Measurements from ENCODE around the gene EPB41L2. TPM values are rescaled to one million over a fixed set of nuclear protein-coding genes. Genes with fewer than 3 reads are reported as not detected.

Gene EPB41L2
- total and polyA plus RNA-seq, 2 experiments from 2014 or later: 76.2 to 91.7 TPM

DNA sequence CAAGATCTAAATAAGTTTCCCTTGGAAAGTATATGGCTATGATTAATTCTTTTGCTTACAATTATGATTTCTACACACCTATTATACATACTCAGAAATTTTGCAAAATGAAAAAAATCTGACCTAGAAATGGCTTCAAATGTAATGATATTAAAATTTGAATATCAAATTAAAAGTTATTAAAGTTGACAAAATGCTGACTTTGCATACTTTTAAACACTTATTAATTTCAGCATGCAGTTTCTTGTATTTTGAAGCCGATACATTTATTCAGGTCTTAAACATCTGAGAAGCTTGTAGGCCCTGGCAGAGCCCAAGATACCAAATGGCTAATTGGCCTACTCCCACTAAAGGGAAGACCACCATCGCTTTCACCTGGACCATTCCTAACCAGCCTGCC lies 176.1 kb downstream of the EPB41L2 start (continued):
- TF ChIP-seq, protein P1, sequence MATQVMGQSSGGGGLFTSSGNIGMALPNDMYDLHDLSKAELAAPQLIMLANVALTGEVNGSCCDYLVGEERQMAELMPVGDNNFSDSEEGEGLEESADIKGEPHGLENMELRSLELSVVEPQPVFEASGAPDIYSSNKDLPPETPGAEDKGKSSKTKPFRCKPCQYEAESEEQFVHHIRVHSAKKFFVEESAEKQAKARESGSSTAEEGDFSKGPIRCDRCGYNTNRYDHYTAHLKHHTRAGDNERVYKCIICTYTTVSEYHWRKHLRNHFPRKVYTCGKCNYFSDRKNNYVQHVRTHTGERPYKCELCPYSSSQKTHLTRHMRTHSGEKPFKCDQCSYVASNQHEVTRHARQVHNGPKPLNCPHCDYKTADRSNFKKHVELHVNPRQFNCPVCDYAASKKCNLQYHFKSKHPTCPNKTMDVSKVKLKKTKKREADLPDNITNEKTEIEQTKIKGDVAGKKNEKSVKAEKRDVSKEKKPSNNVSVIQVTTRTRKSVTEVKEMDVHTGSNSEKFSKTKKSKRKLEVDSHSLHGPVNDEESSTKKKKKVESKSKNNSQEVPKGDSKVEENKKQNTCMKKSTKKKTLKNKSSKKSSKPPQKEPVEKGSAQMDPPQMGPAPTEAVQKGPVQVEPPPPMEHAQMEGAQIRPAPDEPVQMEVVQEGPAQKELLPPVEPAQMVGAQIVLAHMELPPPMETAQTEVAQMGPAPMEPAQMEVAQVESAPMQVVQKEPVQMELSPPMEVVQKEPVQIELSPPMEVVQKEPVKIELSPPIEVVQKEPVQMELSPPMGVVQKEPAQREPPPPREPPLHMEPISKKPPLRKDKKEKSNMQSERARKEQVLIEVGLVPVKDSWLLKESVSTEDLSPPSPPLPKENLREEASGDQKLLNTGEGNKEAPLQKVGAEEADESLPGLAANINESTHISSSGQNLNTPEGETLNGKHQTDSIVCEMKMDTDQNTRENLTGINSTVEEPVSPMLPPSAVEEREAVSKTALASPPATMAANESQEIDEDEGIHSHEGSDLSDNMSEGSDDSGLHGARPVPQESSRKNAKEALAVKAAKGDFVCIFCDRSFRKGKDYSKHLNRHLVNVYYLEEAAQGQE (IDR thresholded peaks at IDR 0.05; ENCODE audit: unreplicated experiment): no peak
- no peak for TF ChIP-seq CREB1 (CRISPR knock-in tag; IDR thresholded peaks at IDR 0.05; ENCODE audit: low read depth)

DNA sequence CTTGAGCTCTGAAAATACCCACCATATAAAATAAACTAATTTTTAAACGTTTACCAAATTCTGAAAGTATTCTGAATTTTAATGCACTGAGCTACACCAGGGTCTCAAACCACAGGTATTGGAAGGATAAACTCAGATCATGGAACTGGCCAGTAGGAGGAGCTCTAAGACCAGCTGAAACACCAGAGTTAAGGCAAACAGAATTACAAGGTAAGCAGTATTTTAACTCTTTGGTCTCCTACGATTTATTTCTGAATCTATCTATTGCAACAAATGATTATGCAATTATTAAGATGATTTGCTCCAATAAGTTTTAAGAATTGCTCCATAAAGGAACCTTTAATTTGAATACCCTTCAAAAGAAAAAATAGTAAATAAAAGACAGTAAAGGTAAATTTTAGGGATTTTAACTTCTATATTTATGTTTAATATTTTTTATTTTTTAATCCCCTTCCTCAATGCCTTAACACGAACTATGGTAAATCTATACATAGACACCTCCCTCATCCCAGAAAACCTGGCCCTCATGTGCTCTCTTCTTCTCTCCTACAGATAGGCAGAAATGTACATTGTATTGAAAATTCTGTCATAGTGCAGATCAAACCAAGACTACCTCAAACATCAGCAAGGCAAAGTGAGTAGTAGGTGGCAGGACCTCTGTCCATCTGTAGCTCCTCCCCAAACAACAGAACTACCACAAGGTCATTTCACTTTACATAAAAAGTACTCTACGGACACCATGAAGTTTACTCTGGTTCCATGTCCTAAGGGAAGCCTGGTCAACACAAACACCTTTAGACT lies 177.5 kb downstream of the EPB41L2 start:
- Mint-ChIP-seq H3K4me1 (peaks cover 2% of the 10 kb centered on the region; the same call in 1 of the 3 replicates), H3K27ac (0 out of 2 replicates have a peak overlapping the region, but pooled peaks have one; percentile 15), H3K4me3 (no peak overlapping the region), H3K27me3 (ENCODE audit: insufficient read depth, low read depth, poor library complexity) (peaks cover 4% of the 10 kb centered on the region), H3K36me3 (ENCODE audit: low read depth) (peaks cover 10% of the 10 kb centered on the region), H3K9me3 (no peaks in the 10 kb centered on the region)
- no peaks in the 10 kb centered on the region for H3K79me2 ChIP-seq (replicated peaks; ENCODE audit: insufficient read depth)
- no peaks in the 10 kb centered on the region for H3K4me1 ChIP-seq (ENCODE audit: insufficient read depth)
- DNase-seq (ENCODE audit: low spot score): peak; percentile 88
- no peak overlapping the region for H3K4me2 ChIP-seq
- no peak overlapping the region for H3K27ac ChIP-seq (ENCODE audit: low read depth)
- no peaks in the 10 kb centered on the region for H3F3A ChIP-seq (replicated peaks; ENCODE audit: low read depth)
- no peaks in the 10 kb centered on the region for H3K9me2 ChIP-seq (ENCODE audit: insufficient read depth)
- H2AFZ ChIP-seq: no peak overlapping the region
- no peaks in the 10 kb centered on the region for H3K27me3 ChIP-seq (ENCODE audit: insufficient read depth)
- H4K20me1 ChIP-seq (replicated peaks; ENCODE audit: insufficient read depth): no peaks in the 10 kb centered on the region
- peak; percentile 92 for ATAC-seq
- no peaks in the 10 kb centered on the region for H3K36me3 ChIP-seq (ENCODE audit: insufficient read depth)
- no peak overlapping the region for H3K4me3 ChIP-seq
- TF ChIP-seq NANOG (IDR thresholded peaks at IDR 0.05; ENCODE audit: borderline replicate concordance): no peak
- TF ChIP-seq, protein P2, sequence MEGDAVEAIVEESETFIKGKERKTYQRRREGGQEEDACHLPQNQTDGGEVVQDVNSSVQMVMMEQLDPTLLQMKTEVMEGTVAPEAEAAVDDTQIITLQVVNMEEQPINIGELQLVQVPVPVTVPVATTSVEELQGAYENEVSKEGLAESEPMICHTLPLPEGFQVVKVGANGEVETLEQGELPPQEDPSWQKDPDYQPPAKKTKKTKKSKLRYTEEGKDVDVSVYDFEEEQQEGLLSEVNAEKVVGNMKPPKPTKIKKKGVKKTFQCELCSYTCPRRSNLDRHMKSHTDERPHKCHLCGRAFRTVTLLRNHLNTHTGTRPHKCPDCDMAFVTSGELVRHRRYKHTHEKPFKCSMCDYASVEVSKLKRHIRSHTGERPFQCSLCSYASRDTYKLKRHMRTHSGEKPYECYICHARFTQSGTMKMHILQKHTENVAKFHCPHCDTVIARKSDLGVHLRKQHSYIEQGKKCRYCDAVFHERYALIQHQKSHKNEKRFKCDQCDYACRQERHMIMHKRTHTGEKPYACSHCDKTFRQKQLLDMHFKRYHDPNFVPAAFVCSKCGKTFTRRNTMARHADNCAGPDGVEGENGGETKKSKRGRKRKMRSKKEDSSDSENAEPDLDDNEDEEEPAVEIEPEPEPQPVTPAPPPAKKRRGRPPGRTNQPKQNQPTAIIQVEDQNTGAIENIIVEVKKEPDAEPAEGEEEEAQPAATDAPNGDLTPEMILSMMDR (conservative IDR thresholded peaks at IDR 0.05; ENCODE audit: low read depth in 2 of 2): peak; percentile 98 to 99

DNA sequence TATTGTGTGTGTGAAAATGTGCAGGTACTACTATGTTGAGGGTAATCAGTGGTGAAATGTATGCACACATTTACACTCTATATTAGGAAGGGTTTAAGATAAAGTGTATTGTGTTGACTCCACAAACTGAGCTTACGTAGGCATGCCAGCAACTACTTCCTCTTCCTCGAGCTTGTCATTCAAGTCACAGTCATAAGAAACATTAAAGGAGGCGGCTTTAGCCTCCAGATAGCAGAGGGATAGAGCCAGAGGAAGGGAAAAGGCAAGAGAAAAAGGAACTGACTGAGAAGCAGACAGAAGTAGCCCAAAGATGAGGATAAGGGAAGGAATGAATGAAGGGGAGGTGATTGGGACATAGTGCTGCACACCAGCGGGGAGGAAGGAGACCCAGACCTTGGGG lies 180.7 kb downstream of the EPB41L2 start:
- no peaks in the 10 kb centered on the region for H3K79me2 ChIP-seq (replicated peaks; ENCODE audit: insufficient read depth)
- H3K9me2 ChIP-seq (ENCODE audit: insufficient read depth): no peaks in the 10 kb centered on the region
- H4K20me1 ChIP-seq (replicated peaks; ENCODE audit: insufficient read depth): no peaks in the 10 kb centered on the region
- DNase-seq (ENCODE audit: low spot score): no peak
- no peak overlapping the region for H3K27ac ChIP-seq (ENCODE audit: low read depth)
- H3K4me3 ChIP-seq: no peak overlapping the region
- H3K36me3 ChIP-seq (ENCODE audit: insufficient read depth): no peaks in the 10 kb centered on the region
- peaks cover 2% of the 10 kb centered on the region; the same call in 1 of the 3 replicates for H3K4me1 Mint-ChIP-seq
- H3K4me2 ChIP-seq: no peak overlapping the region
- no peak for ATAC-seq
- H3F3A ChIP-seq (replicated peaks; ENCODE audit: low read depth): no peaks in the 10 kb centered on the region
- no peaks in the 10 kb centered on the region for H3K9me3 Mint-ChIP-seq
- peaks cover under 1% of the 10 kb centered on the region for H3K27me3 Mint-ChIP-seq (ENCODE audit: insufficient read depth, low read depth, poor library complexity)
- H2AFZ ChIP-seq: no peak overlapping the region
- H3K4me1 ChIP-seq (ENCODE audit: insufficient read depth): no peaks in the 10 kb centered on the region; the same call in 1 of the 2 replicates
- no peak overlapping the region for H3K4me3 Mint-ChIP-seq
- H3K27ac Mint-ChIP-seq: no peak overlapping the region
- H3K36me3 Mint-ChIP-seq (ENCODE audit: low read depth): peaks cover 3% of the 10 kb centered on the region; the same call in 2 of the 3 replicates
- no peaks in the 10 kb centered on the region for H3K27me3 ChIP-seq (ENCODE audit: insufficient read depth)
- TF ChIP-seq STAT1 (IDR thresholded peaks at IDR 0.05; ENCODE audit: unreplicated experiment): no peak
- no peak for TF ChIP-seq JUNB (IDR thresholded peaks at IDR 0.05; ENCODE audit: unreplicated experiment)
- no peak for TF ChIP-seq ZNF114 (CRISPR knock-in tag; IDR thresholded peaks at IDR 0.05)
- TF ChIP-seq POLR2AphosphoS5 (IDR thresholded peaks at IDR 0.05; ENCODE audit: low read depth): no peak
- TF ChIP-seq, protein P2 (conservative IDR thresholded peaks at IDR 0.05; ENCODE audit: low read depth in 2 of 2): no peak
- TF ChIP-seq, protein P1 (IDR thresholded peaks at IDR 0.05; ENCODE audit: unreplicated experiment): no peak
- no peak for TF ChIP-seq NANOG (IDR thresholded peaks at IDR 0.05; ENCODE audit: borderline replicate concordance)

All from GM23338 (cell line).